Panc1 (cell line): ENCODE results near the gene DPP8. TPM values are rescaled to one million over a fixed set of nuclear protein-coding genes. Genes with fewer than 3 reads are reported as not detected.

Experiments
- ATAC-seq: fragments of 200-7000 bp; cut with Tn5 transposase; 2 replicates; pipeline ENCODE4 v1.9.1; 2020; ENCODE audit warnings: mild to moderate bottlenecking, moderate library complexity
- Bru-seq: library from RNA; stranded (reverse); fragments of 400-500 nt; gene quantifications from one replicate; lab custom pipeline; 2021; lab: Mats Ljungman, UMichigan
- BruChase-seq, 2 experiments: library from RNA; stranded (reverse); fragments of 400-500 nt; gene quantifications; one replicate each; lab custom pipeline; 2021; lab: Mats Ljungman, UMichigan
- BruUV-seq: library from RNA; stranded (reverse); fragments of 400-500 nt; replicated peaks from 2 replicates; lab custom pipeline; 2021; lab: Mats Ljungman, UMichigan
- CTCF ChIA-PET: fragments of 300-600 bp; sonication (Branson Sonifier 250); formaldehyde crosslinking; loops from one replicate; lab custom pipeline; 2022; ENCODE audit warnings: antibody characterized with exemption; lab: Charles Lee
- POLR2A ChIA-PET: fragments of 300-600 bp; sonication (Branson Sonifier 250); formaldehyde crosslinking; loops from one replicate; lab custom pipeline; 2022; ENCODE audit warnings: antibody characterized with exemption; lab: Charles Lee
- DNase-seq: peaks from one replicate; pipeline ENCODE4 v3.0.0-alpha.2; 2010; ENCODE audit warnings: low read depth, low spot score
- H3K27ac ChIP-seq: 2 replicates; pipeline ENCODE4 v1.5.1; 2011; ENCODE audit warnings: mild to moderate bottlenecking, low read length, inconsistent platforms
- H3K27me3 ChIP-seq: fragments of 200-500 bp; sonication (Bioruptor generic); 2 replicates; pipeline ENCODE4 v1.6.0; 2014; ENCODE audit warnings: low read length, inconsistent platforms; ENCODE audit not compliant: control insufficient read depth, insufficient read depth
- H3K36me3 ChIP-seq: fragments of 200-500 bp; sonication (Bioruptor generic); 2 replicates; pipeline ENCODE4 v1.5.1; 2014; ENCODE audit warnings: inconsistent platforms, mild to moderate bottlenecking, low read length, moderate library complexity; ENCODE audit not compliant: control insufficient read depth, insufficient read depth
- H3K4me1 ChIP-seq: 2 replicates; pipeline ENCODE4 v1.5.1; 2011; ENCODE audit warnings: inconsistent platforms, mild to moderate bottlenecking, low read length, moderate library complexity; ENCODE audit not compliant: control insufficient read depth, insufficient read depth
- H3K4me3 ChIP-seq, 2 experiments: 2 replicates each; pipeline ENCODE4 v1.5.1; 2011 to 2012; ENCODE audit warnings: low read depth in 2 of 2, low read length in 2 of 2, mild to moderate bottlenecking in 2 of 2, inconsistent platforms in 1 of 2, moderate library complexity in 1 of 2
- H3K9me3 ChIP-seq: fragments of 200-500 bp; sonication (Bioruptor generic); 2 replicates; pipeline ENCODE4 v1.5.1; 2014; ENCODE audit warnings: low read depth, mild to moderate bottlenecking, inconsistent platforms, low read length, moderate library complexity; ENCODE audit not compliant: control insufficient read depth, insufficient read depth
- POLR2AphosphoS5 ChIP-seq: IDR thresholded peaks from 2 replicates; pipeline ENCODE4 v1.6.1; 2012; ENCODE audit warnings: mild to moderate bottlenecking, low read depth, low read length, moderate library complexity
- REST ChIP-seq, 2 experiments: IDR thresholded peaks; 2 replicates each; pipeline ENCODE4 v1.6.1; 2011 to 2012; ENCODE audit warnings: low read depth in 2 of 2, control low read depth in 1 of 2, low read length in 1 of 2, mild to moderate bottlenecking in 1 of 2, moderate library complexity in 1 of 2; ENCODE audit not compliant: insufficient read depth in 1 of 2
- SIN3A ChIP-seq: IDR thresholded peaks from 2 replicates; pipeline ENCODE4 v1.6.1; 2012; ENCODE audit warnings: low read depth, mild to moderate bottlenecking, low read length, moderate library complexity, borderline replicate concordance; ENCODE audit not compliant: insufficient read depth
- TCF7L2 ChIP-seq: IDR thresholded peaks from 2 replicates; pipeline ENCODE4 v1.6.1; 2011; ENCODE audit warnings: mild to moderate bottlenecking, low read depth, low read length, inconsistent platforms
- in situ Hi-C: cut with HindIII; loops from 2 replicates; pipeline ENCODE4 v1.10.0; 2016; ENCODE audit warnings: low sequenced_read_pairs, low pct_unique_long_range_greater_than_20kb
- intact Hi-C: fragments of 100-400 bp; cut with micrococcal nuclease; formaldehyde crosslinking; loops from one replicate; pipeline ENCODE4 v1.10.0; 2022; ENCODE audit not compliant: unreplicated experiment
- long read RNA-seq: library from polyadenylated mRNA; unstranded; transcript quantifications from one replicate; pipeline ENCODE4 v2.0.0, GENCODE V29; 2021; ENCODE audit not compliant: unreplicated experiment
- polyA plus RNA-seq: library from polyadenylated mRNA; unstranded; fragments of >200 nt; gene quantifications from one replicate; pipeline ENCODE4 v1.2.1, GENCODE V29; 2012; ENCODE audit warnings: missing spikeins; ENCODE audit not compliant: insufficient read length
- total RNA-seq: library from RNA; stranded (reverse); gene quantifications from one replicate; pipeline ENCODE4 v1.2.1, GENCODE V29; 2021; ENCODE audit not compliant: unreplicated experiment
- TF ChIP-seq, protein P1 (sequence below): fragments of 450-650 bp; IDR thresholded peaks from 2 replicates; pipeline ENCODE4 v1.5.1; 2017; ENCODE audit warnings: mild to moderate bottlenecking

Gene DPP8
- 36.2 TPM for total RNA-seq
- 18.0 TPM for polyA plus RNA-seq
- Bru-seq, nascent RNA = percentile 88 among the genes with signal in this experiment
- percentile 85 among the genes with signal in this experiment for BruChase-seq, experiment 1, labeled RNA remaining after a 2-hour chase
- percentile 89 among the genes with signal in this experiment for BruChase-seq, experiment 2, labeled RNA remaining after a 6-hour chase
- long read RNA-seq, full-length matches to known transcripts = 25 of 76 reads
- long read RNA-seq, partial matches to known transcripts = 16 of 76 reads
- long read RNA-seq, other reads (novel, unspliced or antisense) = 35 of 76 reads

GRCh38 chr15:65516997-65517865 is at the start of gene DPP8:
Gene DPP8 (minus strand): TSS chr15:65517689. CDS start chr15:65512553, 5,136 bp downstream.
- BruUV-seq = no TSS peak

More at GRCh38 chr15:65516997-65517865, at the start of gene DPP8:
- intact Hi-C loops (no loop called here), in situ Hi-C loops (no loop called here)
- POLR2A ChIA-PET = interaction anchor here (0.6 to 1.1 kb wide), 7 partner anchors 8 to 463 kb away, joined by 3 to 13 read pairs (median 7); no protein-coding TSS in a partner anchor
- CTCF ChIA-PET = interaction anchor here (0.6 to 0.7 kb wide), 4 partner anchors 11 to 955 kb away, joined by 3 to 5 read pairs (median 4); no protein-coding TSS in a partner anchor
- Histone ChIP-seq H3K36me3 (peaks cover 14% of the 10 kb centered on the region), H3K27ac (peak within 1 kb of the TSS; percentile 96), H3K27me3 (no peaks in the 10 kb centered on the region), H3K9me3 (no peaks in the 10 kb centered on the region), H3K4me3 (peak within 1 kb of the TSS; percentile 98 to 99), H3K4me1 (peaks cover 20% of the 10 kb centered on the region; the same call in 1 of the 2 replicates)
- DNase-seq (peak; percentile 85), ATAC-seq (peak; percentile 98)
- TF ChIP-seq, protein P1, sequence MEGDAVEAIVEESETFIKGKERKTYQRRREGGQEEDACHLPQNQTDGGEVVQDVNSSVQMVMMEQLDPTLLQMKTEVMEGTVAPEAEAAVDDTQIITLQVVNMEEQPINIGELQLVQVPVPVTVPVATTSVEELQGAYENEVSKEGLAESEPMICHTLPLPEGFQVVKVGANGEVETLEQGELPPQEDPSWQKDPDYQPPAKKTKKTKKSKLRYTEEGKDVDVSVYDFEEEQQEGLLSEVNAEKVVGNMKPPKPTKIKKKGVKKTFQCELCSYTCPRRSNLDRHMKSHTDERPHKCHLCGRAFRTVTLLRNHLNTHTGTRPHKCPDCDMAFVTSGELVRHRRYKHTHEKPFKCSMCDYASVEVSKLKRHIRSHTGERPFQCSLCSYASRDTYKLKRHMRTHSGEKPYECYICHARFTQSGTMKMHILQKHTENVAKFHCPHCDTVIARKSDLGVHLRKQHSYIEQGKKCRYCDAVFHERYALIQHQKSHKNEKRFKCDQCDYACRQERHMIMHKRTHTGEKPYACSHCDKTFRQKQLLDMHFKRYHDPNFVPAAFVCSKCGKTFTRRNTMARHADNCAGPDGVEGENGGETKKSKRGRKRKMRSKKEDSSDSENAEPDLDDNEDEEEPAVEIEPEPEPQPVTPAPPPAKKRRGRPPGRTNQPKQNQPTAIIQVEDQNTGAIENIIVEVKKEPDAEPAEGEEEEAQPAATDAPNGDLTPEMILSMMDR = peak; percentile 99
- TF ChIP-seq REST (IDR thresholded peaks at IDR 0.05; ENCODE audit: insufficient read depth in 1 of 2, low read depth in 2 of 2, low read length in 1 of 2) = peak; percentile 21 to 25; a peak in 1 of 4 replicates
- TF ChIP-seq POLR2AphosphoS5 = peak; percentile 84
- TF ChIP-seq SIN3A = no peak
- TF ChIP-seq TCF7L2 = 0 out of 2 replicates have a peak, but pooled peaks have one; percentile 26
